Heart left ventricle (tissue), 13 donors: ENCODE measurements around the gene SPSB4.

Experiments used
- POLR2A ChIP-seq, 2 donors: fragments of 450-650 bp; IDR thresholded peaks; one replicate each; pipeline ENCODE4 v1.6.1; 2017; ENCODE audit warnings: antibody characterized with exemption in 2 of 2, mild to moderate bottlenecking in 2 of 2, moderate library complexity in 2 of 2
- TF ChIP-seq, protein P1 (sequence below), 12 donors: fragments of 200-600 bp; sonication (generic) in 4 of 12; IDR thresholded peaks; one replicate each; pipeline versions ENCODE4 v1.5.0 to v1.8.0; 2018 to 2022; ENCODE audit warnings: antibody characterized with exemption in 12 of 12, mild to moderate bottlenecking in 5 of 12
- donor health status: ischemic (EF 13 %, LVEDD 7.1; RV severe dilation, severe dysfunction).
- donor health status: DM: no; HTN: yes; CAD: no.
- donor health status: DM: no; HTN: no; CAD: no.
- donor health status: ischemic (EF 25% LVEDD 6.9; RV normal size, moderate dysfunction).
- donor health status: ischemic (EF 25% LVEDD 5.7; RV mildly dilated, moderate dysfunction).
- donor health status: ischemic (EF 35%, LVEDD 5.7; RV mildly dilated, moderate dysfunction).
- donor health status: nonischemic (EF 11% LVEDD 7.7; RV severe dilation, severe dysfunction).
- donor health status: DM: yes; HTN: yes; CAD: no.
- donor health status: PGD.
- donor health status: ischemic (EF 29% LVEDD 5.4; RV normal size, mild dysfunction).
- donor health status: nonischemic (EF 23%, LVEDD 6.1; RV moderate dilation, normal function).

DNA sequence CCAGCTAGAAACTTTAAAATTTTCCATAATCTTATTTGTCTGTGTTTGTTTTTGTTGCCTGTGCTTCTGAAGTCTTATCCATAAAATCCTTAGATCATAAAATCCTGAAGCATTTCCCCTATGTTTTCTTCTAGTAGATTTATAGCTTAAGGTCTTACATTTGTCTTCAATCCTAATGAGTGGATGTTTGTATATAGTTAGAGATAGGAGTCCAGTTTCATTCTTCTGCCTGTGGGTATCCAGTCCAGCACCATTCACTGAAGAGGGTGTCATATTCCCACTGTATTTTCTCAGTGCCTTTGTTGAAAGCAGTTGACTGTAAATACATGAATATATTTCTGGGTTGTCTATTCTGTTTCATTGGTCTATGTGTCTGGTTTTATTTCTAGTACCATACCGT, 44.8 kb upstream of the SPSB4 start:
- TF ChIP-seq, protein P1, sequence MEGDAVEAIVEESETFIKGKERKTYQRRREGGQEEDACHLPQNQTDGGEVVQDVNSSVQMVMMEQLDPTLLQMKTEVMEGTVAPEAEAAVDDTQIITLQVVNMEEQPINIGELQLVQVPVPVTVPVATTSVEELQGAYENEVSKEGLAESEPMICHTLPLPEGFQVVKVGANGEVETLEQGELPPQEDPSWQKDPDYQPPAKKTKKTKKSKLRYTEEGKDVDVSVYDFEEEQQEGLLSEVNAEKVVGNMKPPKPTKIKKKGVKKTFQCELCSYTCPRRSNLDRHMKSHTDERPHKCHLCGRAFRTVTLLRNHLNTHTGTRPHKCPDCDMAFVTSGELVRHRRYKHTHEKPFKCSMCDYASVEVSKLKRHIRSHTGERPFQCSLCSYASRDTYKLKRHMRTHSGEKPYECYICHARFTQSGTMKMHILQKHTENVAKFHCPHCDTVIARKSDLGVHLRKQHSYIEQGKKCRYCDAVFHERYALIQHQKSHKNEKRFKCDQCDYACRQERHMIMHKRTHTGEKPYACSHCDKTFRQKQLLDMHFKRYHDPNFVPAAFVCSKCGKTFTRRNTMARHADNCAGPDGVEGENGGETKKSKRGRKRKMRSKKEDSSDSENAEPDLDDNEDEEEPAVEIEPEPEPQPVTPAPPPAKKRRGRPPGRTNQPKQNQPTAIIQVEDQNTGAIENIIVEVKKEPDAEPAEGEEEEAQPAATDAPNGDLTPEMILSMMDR (IDR thresholded peaks at IDR 0.05) = no peak
- TF ChIP-seq POLR2A (IDR thresholded peaks at IDR 0.05) = no peak
